ENCODE results near the gene NPAS1. TPM values are rescaled to one million over a fixed set of nuclear protein-coding genes. Genes with fewer than 3 reads are reported as not detected.
A peak's percentile ranks its signal among the peaks of the same experiment; 100 is the strongest.

Gene NPAS1
- total and polyA plus RNA-seq, 2 of the 13 experiments (the other 11 are each of a cell fraction or from before 2014, with no cell fraction given) = 0.35 to 2.9 TPM

- TF ChIP-seq, protein P1, sequence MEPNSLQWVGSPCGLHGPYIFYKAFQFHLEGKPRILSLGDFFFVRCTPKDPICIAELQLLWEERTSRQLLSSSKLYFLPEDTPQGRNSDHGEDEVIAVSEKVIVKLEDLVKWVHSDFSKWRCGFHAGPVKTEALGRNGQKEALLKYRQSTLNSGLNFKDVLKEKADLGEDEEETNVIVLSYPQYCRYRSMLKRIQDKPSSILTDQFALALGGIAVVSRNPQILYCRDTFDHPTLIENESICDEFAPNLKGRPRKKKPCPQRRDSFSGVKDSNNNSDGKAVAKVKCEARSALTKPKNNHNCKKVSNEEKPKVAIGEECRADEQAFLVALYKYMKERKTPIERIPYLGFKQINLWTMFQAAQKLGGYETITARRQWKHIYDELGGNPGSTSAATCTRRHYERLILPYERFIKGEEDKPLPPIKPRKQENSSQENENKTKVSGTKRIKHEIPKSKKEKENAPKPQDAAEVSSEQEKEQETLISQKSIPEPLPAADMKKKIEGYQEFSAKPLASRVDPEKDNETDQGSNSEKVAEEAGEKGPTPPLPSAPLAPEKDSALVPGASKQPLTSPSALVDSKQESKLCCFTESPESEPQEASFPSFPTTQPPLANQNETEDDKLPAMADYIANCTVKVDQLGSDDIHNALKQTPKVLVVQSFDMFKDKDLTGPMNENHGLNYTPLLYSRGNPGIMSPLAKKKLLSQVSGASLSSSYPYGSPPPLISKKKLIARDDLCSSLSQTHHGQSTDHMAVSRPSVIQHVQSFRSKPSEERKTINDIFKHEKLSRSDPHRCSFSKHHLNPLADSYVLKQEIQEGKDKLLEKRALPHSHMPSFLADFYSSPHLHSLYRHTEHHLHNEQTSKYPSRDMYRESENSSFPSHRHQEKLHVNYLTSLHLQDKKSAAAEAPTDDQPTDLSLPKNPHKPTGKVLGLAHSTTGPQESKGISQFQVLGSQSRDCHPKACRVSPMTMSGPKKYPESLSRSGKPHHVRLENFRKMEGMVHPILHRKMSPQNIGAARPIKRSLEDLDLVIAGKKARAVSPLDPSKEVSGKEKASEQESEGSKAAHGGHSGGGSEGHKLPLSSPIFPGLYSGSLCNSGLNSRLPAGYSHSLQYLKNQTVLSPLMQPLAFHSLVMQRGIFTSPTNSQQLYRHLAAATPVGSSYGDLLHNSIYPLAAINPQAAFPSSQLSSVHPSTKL (CRISPR knock-in tag; IDR thresholded peaks at IDR 0.05) = peak; percentile 49; the same call in 1 of the 2 replicates
- TF ChIP-seq ZNF720 (CRISPR knock-in tag; IDR thresholded peaks at IDR 0.05) (no peak), SP5 (CRISPR knock-in tag; IDR thresholded peaks at IDR 0.05; ENCODE audit: borderline replicate concordance, low read depth) (no peak), GLMP (CRISPR knock-in tag; IDR thresholded peaks at IDR 0.05; ENCODE audit: borderline replicate concordance) (no peak), KAT8 (CRISPR knock-in tag; IDR thresholded peaks at IDR 0.05) (peak; percentile 56; the same call in 1 of the 2 replicates), CBFB (CRISPR knock-in tag; IDR thresholded peaks at IDR 0.05) (no peak), ZNF839 (CRISPR knock-in tag; IDR thresholded peaks at IDR 0.05; ENCODE audit: borderline replicate concordance) (no peak), AKNA (CRISPR knock-in tag; IDR thresholded peaks at IDR 0.05; ENCODE audit: borderline replicate concordance) (no peak), ADNP (CRISPR knock-in tag; IDR thresholded peaks at IDR 0.05) (no peak), ATRX (CRISPR knock-in tag; IDR thresholded peaks at IDR 0.05; ENCODE audit: borderline replicate concordance) (no peak), ZNF749 (CRISPR knock-in tag; IDR thresholded peaks at IDR 0.05; ENCODE audit: borderline replicate concordance) (no peak), ZNF577 (CRISPR knock-in tag; IDR thresholded peaks at IDR 0.05; ENCODE audit: borderline replicate concordance, low read depth) (no peak), ZNF598 (CRISPR knock-in tag; IDR thresholded peaks at IDR 0.05; ENCODE audit: borderline replicate concordance) (0 out of 2 replicates have a peak, but pooled peaks have one; percentile 48), ESRRA (CRISPR knock-in tag; IDR thresholded peaks at IDR 0.05; ENCODE audit: low read depth) (no peak)
- TF ChIP-seq, protein P2, sequence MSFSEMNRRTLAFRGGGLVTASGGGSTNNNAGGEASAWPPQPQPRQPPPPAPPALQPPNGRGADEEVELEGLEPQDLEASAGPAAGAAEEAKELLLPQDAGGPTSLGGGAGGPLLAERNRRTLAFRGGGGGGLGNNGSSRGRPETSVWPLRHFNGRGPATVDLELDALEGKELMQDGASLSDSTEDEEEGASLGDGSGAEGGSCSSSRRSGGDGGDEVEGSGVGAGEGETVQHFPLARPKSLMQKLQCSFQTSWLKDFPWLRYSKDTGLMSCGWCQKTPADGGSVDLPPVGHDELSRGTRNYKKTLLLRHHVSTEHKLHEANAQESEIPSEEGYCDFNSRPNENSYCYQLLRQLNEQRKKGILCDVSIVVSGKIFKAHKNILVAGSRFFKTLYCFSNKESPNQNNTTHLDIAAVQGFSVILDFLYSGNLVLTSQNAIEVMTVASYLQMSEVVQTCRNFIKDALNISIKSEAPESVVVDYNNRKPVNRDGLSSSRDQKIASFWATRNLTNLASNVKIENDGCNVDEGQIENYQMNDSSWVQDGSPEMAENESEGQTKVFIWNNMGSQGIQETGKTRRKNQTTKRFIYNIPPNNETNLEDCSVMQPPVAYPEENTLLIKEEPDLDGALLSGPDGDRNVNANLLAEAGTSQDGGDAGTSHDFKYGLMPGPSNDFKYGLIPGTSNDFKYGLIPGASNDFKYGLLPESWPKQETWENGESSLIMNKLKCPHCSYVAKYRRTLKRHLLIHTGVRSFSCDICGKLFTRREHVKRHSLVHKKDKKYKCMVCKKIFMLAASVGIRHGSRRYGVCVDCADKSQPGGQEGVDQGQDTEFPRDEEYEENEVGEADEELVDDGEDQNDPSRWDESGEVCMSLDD (CRISPR knock-in tag; IDR thresholded peaks at IDR 0.05; ENCODE audit: borderline replicate concordance) = no peak
Measured at GRCh38 chr19:46990991-46991676, 28.5 kb upstream of the NPAS1 start (continued).
